Testis (tissue), 3 donors: Measurements from ENCODE around the gene TMEM269. TPM values are rescaled to one million over a fixed set of nuclear protein-coding genes. Genes with fewer than 3 reads are reported as not detected.
A peak's percentile ranks its signal among the peaks of the same experiment; 100 is the strongest.

ENCODE experiments used
- DNase-seq: peaks from one replicate; pipeline ENCODE4 v3.0.0-alpha.2; 2019
- H3K27ac ChIP-seq, 2 donors: fragments of 200-600 bp; sonication (generic); one replicate each; pipeline ENCODE4 v1.5.1; 2019
- H3K27me3 ChIP-seq: fragments of 200-600 bp; sonication (generic); one replicate; pipeline ENCODE4 v1.5.1; 2019
- H3K36me3 ChIP-seq: fragments of 200-600 bp; sonication (generic); one replicate; pipeline ENCODE4 v1.5.1; 2017; ENCODE audit warnings: low read depth; ENCODE audit errors: missing control alignments
- H3K4me1 ChIP-seq: fragments of 200-600 bp; sonication (generic); one replicate; pipeline ENCODE4 v1.5.1; 2019
- H3K4me3 ChIP-seq, 2 donors: fragments of 200-600 bp; sonication (generic); one replicate each; pipeline ENCODE4 v1.5.1; 2017 to 2019
- H3K9me3 ChIP-seq: fragments of 200-600 bp; sonication (generic); one replicate; pipeline ENCODE4 v1.5.1; 2017
- CTCF ChIP-seq, 3 experiments: fragments of 450-650 bp in 2 of 3; fragments of 200-600 bp in 1 of 3; sonication (generic) in 1 of 3; IDR thresholded peaks; one replicate each; pipeline ENCODE4 v1.5.1; 2016 to 2019; ENCODE audit warnings: antibody characterized with exemption in 3 of 3, mild to moderate bottlenecking in 2 of 3, moderate library complexity in 1 of 3
- POLR2A ChIP-seq: fragments of 450-650 bp; IDR thresholded peaks from one replicate; pipeline ENCODE4 v1.6.1; 2017; ENCODE audit warnings: antibody characterized with exemption, mild to moderate bottlenecking, moderate library complexity
- WGBS, 2 donors: methylation state at CpG; one replicate each; pipeline ENCODE4 v1.1.5; 2018; 5-methylcytosine and 5-hydroxymethylcytosine counted together
- intact Hi-C: fragments of 100-400 bp; cut with DNase I; formaldehyde crosslinking; loops from one replicate; pipeline ENCODE4 v1.15.1; 2023; ENCODE audit warnings: low total_unique reads
- polyA plus RNA-seq: library from polyadenylated mRNA; stranded (reverse); fragments of 350-450 nt; fragmentation: Illumina TruSeq; extraction: RNeasy Lipid Tissue Mini Kit (QIAGEN cat#74804); gene quantifications from one replicate; pipeline ENCODE4 v1.2.3, GENCODE V29; 2014; ENCODE audit warnings: low read depth, low replicate concordance; ENCODE audit not compliant: insufficient read depth
- total RNA-seq, 2 donors: library from RNA; depleted of rRNA; stranded (reverse); fragments of >200 nt; gene quantifications; one replicate each; pipeline ENCODE4 v1.2.3, GENCODE V29; 2016

TMEM269 gene
- total and polyA plus RNA-seq, 3 donors from 2014 or later: 0.68 to 3.5 (median 1.6) TPM

GRCh38 chr1:42845193-42845592, 60.4 kb downstream of the TMEM269 start:
- H3K36me3 ChIP-seq: no peaks in the 10 kb centered on the region
- no peak overlapping the region for H3K4me3 ChIP-seq
- TF ChIP-seq POLR2A: no peak
- TF ChIP-seq CTCF (IDR thresholded peaks at IDR 0.05): no peak
- 51 to 63% methylated on average over 1 of the region's 1 CpG for WGBS, 2 donors
- H3K27ac ChIP-seq: no peak overlapping the region
- no peaks in the 10 kb centered on the region for H3K27me3 ChIP-seq
- intact Hi-C loops: no loop called here
- no peak for DNase-seq
- H3K9me3 ChIP-seq: no peaks in the 10 kb centered on the region
- peaks cover 9% of the 10 kb centered on the region for H3K4me1 ChIP-seq

- no peak overlapping the region for H3K27ac ChIP-seq
Observed at GRCh38 chr1:42845866-42846256, 61.1 kb downstream of the TMEM269 start.

GRCh38 chr1:42846257-42847110, 61.7 kb downstream of the TMEM269 start, which contains the start of gene ZNF691:
Gene ZNF691, plus strand, starts transcription at chr1:42846613. Its CDS starts 3,046 bp downstream, at chr1:42849659.
- WGBS, 2 donors: 1% methylated on average over 46 to 50 of the region's 50 CpGs
- peak within 1 kb of the TSS; percentile 66 to 85 for H3K27ac ChIP-seq
- TF ChIP-seq CTCF (IDR thresholded peaks at IDR 0.05) (peak in 1 of 3 experiments; percentile 14), POLR2A (no peak)
- no peaks in the 10 kb centered on the region for H3K27me3 ChIP-seq
- H3K9me3 ChIP-seq: no peaks in the 10 kb centered on the region
- H3K4me1 ChIP-seq: peaks cover 9% of the 10 kb centered on the region
- H3K4me3 ChIP-seq: peak within 1 kb of the TSS; percentile 85 to 89
- DNase-seq: peak; percentile 98
- H3K36me3 ChIP-seq: no peaks in the 10 kb centered on the region
- intact Hi-C loops: no loop called here

More at GRCh38 chr1:42845866-42846256, 61.1 kb downstream of the TMEM269 start:
- Histone ChIP-seq H3K4me1 (peaks cover 9% of the 10 kb centered on the region), H3K27me3 (no peaks in the 10 kb centered on the region), H3K4me3 (peak overlapping the region; percentile 85 to 89), H3K9me3 (no peaks in the 10 kb centered on the region), H3K36me3 (no peaks in the 10 kb centered on the region)
- 5 to 8% methylated on average over 10 of the region's 10 CpGs for WGBS, 2 donors
- intact Hi-C loops: no loop called here
- DNase-seq: no peak
- TF ChIP-seq CTCF (IDR thresholded peaks at IDR 0.05) (no peak), POLR2A (no peak)

DNA sequence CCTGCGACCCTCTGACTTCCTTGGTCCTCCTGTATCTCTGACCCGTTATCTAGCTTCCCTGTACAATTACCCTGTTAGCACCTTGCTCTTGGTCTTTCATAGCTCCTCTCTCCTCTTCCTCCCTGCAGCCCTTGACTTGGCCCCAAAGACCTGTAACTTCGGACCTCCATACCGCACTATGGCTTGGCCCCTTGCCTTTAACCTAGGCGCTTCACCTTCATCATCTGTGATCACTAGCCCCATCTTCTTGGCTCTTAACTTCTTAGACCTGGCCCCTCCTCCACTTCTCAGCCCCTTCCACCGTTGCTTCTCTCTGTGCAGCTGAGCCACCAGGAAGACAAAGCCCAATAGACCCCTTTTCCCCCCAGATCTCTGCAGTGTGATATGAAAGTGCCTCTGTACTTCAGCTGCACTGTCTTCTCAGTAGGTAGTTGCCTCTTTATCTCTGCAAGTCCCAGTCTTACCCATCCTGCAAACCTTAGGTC, 62.4 kb downstream of the TMEM269 start:
- no peaks in the 10 kb centered on the region for H3K36me3 ChIP-seq
- no peaks in the 10 kb centered on the region for H3K27me3 ChIP-seq
- 4 to 7% methylated on average over 6 of the region's 6 CpGs for WGBS, 2 donors
- H3K4me3 ChIP-seq: peak overlapping the region; percentile 85 to 89
- intact Hi-C loops: no loop called here
- TF ChIP-seq CTCF (IDR thresholded peaks at IDR 0.05) (no peak), POLR2A (no peak)
- H3K27ac ChIP-seq: peak overlapping the region; percentile 66 to 85
- DNase-seq: no peak
- H3K9me3 ChIP-seq: no peaks in the 10 kb centered on the region
- H3K4me1 ChIP-seq: peaks cover 9% of the 10 kb centered on the region
